ENCODE measurements around the gene BEST3.

DNA sequence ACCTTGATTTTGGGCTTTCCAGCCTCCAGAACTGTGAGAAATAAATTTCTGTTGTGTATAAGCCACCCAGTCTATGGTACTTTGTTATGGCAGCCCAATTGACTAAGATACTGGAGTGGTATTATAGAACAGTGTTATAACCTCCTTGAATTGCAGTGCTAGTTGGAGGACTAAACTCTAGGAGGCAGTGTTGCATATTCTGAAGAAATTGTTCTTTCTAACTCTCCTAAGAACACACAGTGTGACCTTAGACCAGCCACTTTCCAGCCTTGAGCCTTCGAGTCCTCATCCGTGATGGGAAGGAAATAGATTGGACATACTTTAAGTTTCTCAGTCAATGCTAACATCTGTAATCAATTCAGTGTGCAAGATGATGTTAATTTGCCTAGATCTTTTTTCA, 66.0 kb downstream of the BEST3 start:
- TF ChIP-seq TCF12 (IDR thresholded peaks at IDR 0.05; ENCODE audit: low read depth) (no peak), CREB1 (IDR thresholded peaks at IDR 0.05; ENCODE audit: low read depth) (no peak), NFIC (IDR thresholded peaks at IDR 0.05) (no peak)
- TF ChIP-seq, protein P1, sequence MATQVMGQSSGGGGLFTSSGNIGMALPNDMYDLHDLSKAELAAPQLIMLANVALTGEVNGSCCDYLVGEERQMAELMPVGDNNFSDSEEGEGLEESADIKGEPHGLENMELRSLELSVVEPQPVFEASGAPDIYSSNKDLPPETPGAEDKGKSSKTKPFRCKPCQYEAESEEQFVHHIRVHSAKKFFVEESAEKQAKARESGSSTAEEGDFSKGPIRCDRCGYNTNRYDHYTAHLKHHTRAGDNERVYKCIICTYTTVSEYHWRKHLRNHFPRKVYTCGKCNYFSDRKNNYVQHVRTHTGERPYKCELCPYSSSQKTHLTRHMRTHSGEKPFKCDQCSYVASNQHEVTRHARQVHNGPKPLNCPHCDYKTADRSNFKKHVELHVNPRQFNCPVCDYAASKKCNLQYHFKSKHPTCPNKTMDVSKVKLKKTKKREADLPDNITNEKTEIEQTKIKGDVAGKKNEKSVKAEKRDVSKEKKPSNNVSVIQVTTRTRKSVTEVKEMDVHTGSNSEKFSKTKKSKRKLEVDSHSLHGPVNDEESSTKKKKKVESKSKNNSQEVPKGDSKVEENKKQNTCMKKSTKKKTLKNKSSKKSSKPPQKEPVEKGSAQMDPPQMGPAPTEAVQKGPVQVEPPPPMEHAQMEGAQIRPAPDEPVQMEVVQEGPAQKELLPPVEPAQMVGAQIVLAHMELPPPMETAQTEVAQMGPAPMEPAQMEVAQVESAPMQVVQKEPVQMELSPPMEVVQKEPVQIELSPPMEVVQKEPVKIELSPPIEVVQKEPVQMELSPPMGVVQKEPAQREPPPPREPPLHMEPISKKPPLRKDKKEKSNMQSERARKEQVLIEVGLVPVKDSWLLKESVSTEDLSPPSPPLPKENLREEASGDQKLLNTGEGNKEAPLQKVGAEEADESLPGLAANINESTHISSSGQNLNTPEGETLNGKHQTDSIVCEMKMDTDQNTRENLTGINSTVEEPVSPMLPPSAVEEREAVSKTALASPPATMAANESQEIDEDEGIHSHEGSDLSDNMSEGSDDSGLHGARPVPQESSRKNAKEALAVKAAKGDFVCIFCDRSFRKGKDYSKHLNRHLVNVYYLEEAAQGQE (IDR thresholded peaks at IDR 0.05; ENCODE audit: low read depth): no peak
